H1 (cell line): Measurements from ENCODE around the gene LCN10. TPM values are rescaled to one million over a fixed set of nuclear protein-coding genes. Genes with fewer than 3 reads are reported as not detected.

Experiments
- CBX8 ChIP-seq: fragments of 300-800, 300-1000 bp; sonication (generic); IDR thresholded peaks from 2 replicates; pipeline ENCODE4 v1.7.1; 2016; ENCODE audit warnings: low read depth, low read length, borderline replicate concordance
- JUN ChIP-seq: IDR thresholded peaks from 2 replicates; pipeline ENCODE4 v1.6.1; 2011; ENCODE audit warnings: low read depth, mild to moderate bottlenecking, improper control_type of control experiment, low read length
- TAF7 ChIP-seq: optimal IDR thresholded peaks from 2 replicates; pipeline ENCODE3; 2011; ENCODE audit warnings: low read depth, mild to moderate bottlenecking, inconsistent platforms, low read length, moderate library complexity, borderline replicate concordance
- TBP ChIP-seq: IDR thresholded peaks from 2 replicates; pipeline ENCODE4 v1.6.1; 2011; ENCODE audit warnings: low read depth, low read length, improper control_type of control experiment
- polyA plus RNA-seq, 7 experiments: library from polyadenylated mRNA; depleted of rRNA in 3 of 7; stranded (reverse) in 5 of 7; unstranded in 2 of 7; fragments of >200 nt in 5 of 7; fragments of 200-250 nt in 2 of 7; gene quantifications; 1 replicate in 5 of 7; 2 replicates in 1 of 7; 4 replicates in 1 of 7; pipeline versions ENCODE4 v1.2.1 to v1.2.3, GENCODE V29; 2011 to 2013; ENCODE audit warnings: missing spikeins in 2 of 7, mixed read lengths in 2 of 7
- total RNA-seq: library from RNA; stranded (reverse); fragmentation: NEBNext Ultra II Directional; extraction: Animal tissue kit (Norgen Biotek cat#: 25700); gene quantifications from 2 replicates; pipeline ENCODE4 v1.2.1, GENCODE V29; 2021

Gene LCN10
- total and polyA plus RNA-seq, 2 of the 8 experiments (the other 6 are each of a cell fraction or from before 2014, with no cell fraction given), result 2.6 to 2.8 TPM

DNA sequence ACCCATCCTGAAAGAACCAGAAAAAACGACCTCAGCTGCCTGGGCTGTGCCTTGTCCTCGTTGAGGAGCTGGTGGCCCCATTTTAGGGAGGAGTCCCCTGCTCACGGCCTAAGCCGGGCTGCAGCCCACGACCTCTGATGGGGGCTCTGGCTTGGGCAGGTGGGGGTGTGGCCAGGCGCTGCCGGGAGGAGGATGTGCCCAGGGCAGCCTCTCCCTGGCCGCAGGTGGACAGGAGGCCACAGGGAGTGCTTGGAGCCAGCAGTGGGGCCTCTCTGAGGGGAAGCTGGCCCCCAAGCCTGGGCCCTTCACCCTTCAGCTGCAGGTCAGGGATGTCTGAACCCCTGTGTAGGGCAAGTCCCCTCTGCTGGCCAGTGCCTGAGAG lies 27.9 kb downstream of the LCN10 start (continued):
- TF ChIP-seq TBP, result no peak
- no peak for TF ChIP-seq TAF7
- TF ChIP-seq JUN, result no peak
- no peak for TF ChIP-seq CBX8
